GM12892 (cell line): ENCODE results near the gene EMILIN2.

Source experiments
- POLR2A ChIP-seq: IDR thresholded peaks from 2 replicates; pipeline ENCODE4 v1.6.1; 2011; ENCODE audit warnings: low read depth, low read length, control low read depth
- TAF1 ChIP-seq: IDR thresholded peaks from 2 replicates; pipeline ENCODE4 v1.6.1; 2011; ENCODE audit warnings: low read depth, mild to moderate bottlenecking, control low read depth, low read length, borderline replicate concordance

DNA sequence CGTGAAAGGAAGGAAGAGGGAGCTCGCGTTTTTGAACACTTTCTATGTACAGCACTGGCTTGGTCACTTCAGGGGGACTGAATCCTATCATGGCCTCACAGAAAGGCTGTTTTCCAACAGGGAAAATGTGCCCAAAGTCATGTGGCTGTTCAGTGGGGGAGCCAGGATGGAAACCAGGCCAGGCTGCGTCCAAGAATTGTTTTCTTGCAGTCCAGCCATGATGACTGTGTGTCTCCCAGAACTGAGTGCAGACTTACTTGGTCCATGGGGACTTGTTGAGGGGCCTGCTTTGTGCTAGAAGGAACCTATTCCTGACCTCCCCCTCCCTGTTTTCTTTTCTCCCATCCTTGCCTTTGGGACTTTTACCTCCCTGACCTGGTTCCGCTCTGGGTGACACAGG lies 46.9 kb downstream of the EMILIN2 start:
- TF ChIP-seq TAF1 (no peak), POLR2A (no peak)
